Natural killer cell (primary cell): ENCODE data around the gene NEDD4. TPM values are rescaled to one million over a fixed set of nuclear protein-coding genes. Genes with fewer than 3 reads are reported as not detected.

Experiments
- ATAC-seq, 3 donors: fragments of 150-1000 bp in 2 of 3; fragments of 200-7000 bp in 1 of 3; cut with Tn5 transposase; 1 replicate in 1 of 3; 2 replicates in 2 of 3; pipeline ENCODE4 v1.10.0; 2021; ENCODE audit warnings: mild to moderate bottlenecking in 2 of 3, moderate library complexity in 2 of 3
- DNase-seq, 2 donors: peaks; one replicate each; pipeline versions ENCODE4 v3.0.0 to v3.0.0-alpha.2; 2013 to 2021; ENCODE audit warnings: mixed read lengths in 1 of 2
- H3K27ac ChIP-seq: one replicate; pipeline ENCODE4 v1.5.1; 2013; ENCODE audit warnings: mild to moderate bottlenecking, low read length
- H3K27me3 ChIP-seq: one replicate; pipeline ENCODE4 v1.6.1; 2013; ENCODE audit warnings: low read length; ENCODE audit not compliant: control insufficient read depth, insufficient read depth
- H3K36me3 ChIP-seq: one replicate; pipeline ENCODE4 v1.6.1; 2013; ENCODE audit warnings: low read length; ENCODE audit not compliant: control insufficient read depth, insufficient read depth
- H3K4me1 ChIP-seq: one replicate; pipeline ENCODE4 v1.6.1; 2013; ENCODE audit warnings: low read length; ENCODE audit not compliant: control insufficient read depth, insufficient read depth
- H3K4me3 ChIP-seq: one replicate; pipeline ENCODE4 v1.5.1; 2013; ENCODE audit warnings: low read length
- H3K9me3 ChIP-seq: one replicate; pipeline ENCODE4 v1.6.1; 2013; ENCODE audit warnings: low read length; ENCODE audit not compliant: control insufficient read depth, insufficient read depth
- H3K27ac Mint-ChIP-seq, 2 donors: one replicate each; pipeline ENCODE4 v1.8.0; 2022; ENCODE audit warnings: mild to moderate bottlenecking in 2 of 2, mixed read lengths in 2 of 2, moderate library complexity in 1 of 2
- H3K27me3 Mint-ChIP-seq, 2 donors: one replicate each; pipeline ENCODE4 v1.8.0; 2022; ENCODE audit warnings: low read depth in 2 of 2, mixed read lengths in 2 of 2
- H3K36me3 Mint-ChIP-seq: one replicate; pipeline ENCODE4 v1.8.0; 2022; ENCODE audit warnings: mixed read lengths
- H3K4me1 Mint-ChIP-seq, 2 donors: one replicate each; pipeline ENCODE4 v1.8.0; 2022; ENCODE audit warnings: mixed read lengths in 2 of 2
- H3K4me3 Mint-ChIP-seq: one replicate; pipeline ENCODE4 v1.8.0; 2022; ENCODE audit warnings: mild to moderate bottlenecking, moderate library complexity, mixed read lengths
- H3K9me3 Mint-ChIP-seq, 2 donors: one replicate each; pipeline ENCODE4 v1.8.0; 2022; ENCODE audit warnings: mixed read lengths in 2 of 2
- WGBS: methylation state at CpG from one replicate; pipeline ENCODE4 v1.1.7; 2013; ENCODE audit warnings: missing lambda C conversion rate; ENCODE audit not compliant: insufficient coverage; 5-methylcytosine and 5-hydroxymethylcytosine counted together
- intact Hi-C: fragments of 100-400 bp; cut with micrococcal nuclease; formaldehyde crosslinking; loops from one replicate; pipeline ENCODE4 v1.14.2; 2022
- total RNA-seq, 4 donors: library from RNA; stranded (reverse); fragments of 120-200 nt in 1 of 4; gene quantifications; one replicate each; pipeline versions ENCODE4 v1.2.3 to v1.2.4, GENCODE V29; 2013 to 2022
- TF ChIP-seq, protein P1 (sequence below): fragments of 200-600 bp; IDR thresholded peaks from one replicate; pipeline ENCODE4 v1.8.0; 2022; ENCODE audit warnings: antibody characterized with exemption

Gene NEDD4
- total RNA-seq, 3 donors from 2014 or later (not counting 1 experiment from before 2014, with no cell fraction given): 6.9 to 9.1 (median 7.8) TPM

DNA sequence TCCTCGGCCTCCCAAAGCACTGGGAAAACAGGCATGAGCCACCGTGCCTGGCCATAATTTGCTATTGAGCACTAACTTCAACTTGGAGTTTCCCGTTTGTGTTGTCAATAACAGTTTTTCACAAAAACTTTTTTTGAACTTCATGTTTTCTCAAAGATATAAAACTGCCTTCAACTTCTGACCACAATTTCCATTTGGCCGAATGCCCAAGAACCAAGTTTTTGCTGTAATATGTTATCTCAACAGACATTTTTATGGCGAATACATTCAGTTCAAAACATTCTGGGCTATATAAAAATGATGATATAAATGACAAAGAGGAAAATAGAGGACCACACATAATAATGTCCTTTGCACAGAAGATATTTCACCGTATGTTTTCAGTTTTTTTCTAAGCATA is 56.4 kb downstream of the NEDD4 start:
- 15% methylated on average over 4 of the region's 6 CpGs for WGBS
- peaks cover 0 to 5% of the 10 kb centered on the region in 2 donors for H3K9me3 Mint-ChIP-seq
- Histone ChIP-seq H3K27me3 (no peaks in the 10 kb centered on the region), H3K4me1 (no peaks in the 10 kb centered on the region), H3K9me3 (no peaks in the 10 kb centered on the region), H3K4me3 (no peak overlapping the region), H3K36me3 (no peaks in the 10 kb centered on the region), H3K27ac (no peak overlapping the region)
- no peaks in the 10 kb centered on the region for H3K27me3 Mint-ChIP-seq
- DNase-seq: peak in 1 of 2 donors; percentile 23
- no peak overlapping the region for H3K27ac Mint-ChIP-seq
- H3K4me3 Mint-ChIP-seq: no peak overlapping the region
- no peaks in the 10 kb centered on the region for H3K4me1 Mint-ChIP-seq
- no peak for ATAC-seq
- H3K36me3 Mint-ChIP-seq: peaks cover 7% of the 10 kb centered on the region
- intact Hi-C loops: no loop called here
- TF ChIP-seq, protein P1, sequence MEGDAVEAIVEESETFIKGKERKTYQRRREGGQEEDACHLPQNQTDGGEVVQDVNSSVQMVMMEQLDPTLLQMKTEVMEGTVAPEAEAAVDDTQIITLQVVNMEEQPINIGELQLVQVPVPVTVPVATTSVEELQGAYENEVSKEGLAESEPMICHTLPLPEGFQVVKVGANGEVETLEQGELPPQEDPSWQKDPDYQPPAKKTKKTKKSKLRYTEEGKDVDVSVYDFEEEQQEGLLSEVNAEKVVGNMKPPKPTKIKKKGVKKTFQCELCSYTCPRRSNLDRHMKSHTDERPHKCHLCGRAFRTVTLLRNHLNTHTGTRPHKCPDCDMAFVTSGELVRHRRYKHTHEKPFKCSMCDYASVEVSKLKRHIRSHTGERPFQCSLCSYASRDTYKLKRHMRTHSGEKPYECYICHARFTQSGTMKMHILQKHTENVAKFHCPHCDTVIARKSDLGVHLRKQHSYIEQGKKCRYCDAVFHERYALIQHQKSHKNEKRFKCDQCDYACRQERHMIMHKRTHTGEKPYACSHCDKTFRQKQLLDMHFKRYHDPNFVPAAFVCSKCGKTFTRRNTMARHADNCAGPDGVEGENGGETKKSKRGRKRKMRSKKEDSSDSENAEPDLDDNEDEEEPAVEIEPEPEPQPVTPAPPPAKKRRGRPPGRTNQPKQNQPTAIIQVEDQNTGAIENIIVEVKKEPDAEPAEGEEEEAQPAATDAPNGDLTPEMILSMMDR: no peak

GRCh38 chr15:55928955-55929354 is 64.5 kb downstream of the NEDD4 start:
- H3K36me3 Mint-ChIP-seq: no peaks in the 10 kb centered on the region
- Histone ChIP-seq H3K27ac (no peak overlapping the region), H3K27me3 (no peaks in the 10 kb centered on the region), H3K4me1 (no peaks in the 10 kb centered on the region), H3K36me3 (no peaks in the 10 kb centered on the region), H3K9me3 (no peaks in the 10 kb centered on the region), H3K4me3 (no peak overlapping the region)
- intact Hi-C loops: no loop called here
- ATAC-seq (no peak), DNase-seq (no peak)
- TF ChIP-seq, protein P1: no peak
- peaks cover 0 to 4% of the 10 kb centered on the region in 2 donors for H3K9me3 Mint-ChIP-seq
- 40% methylated on average over 1 of the region's 4 CpGs for WGBS
- H3K4me3 Mint-ChIP-seq: no peak overlapping the region
- no peak overlapping the region for H3K27ac Mint-ChIP-seq
- no peaks in the 10 kb centered on the region for H3K4me1 Mint-ChIP-seq
- no peaks in the 10 kb centered on the region for H3K27me3 Mint-ChIP-seq

- DNase-seq (no peak), ATAC-seq (no peak)
- H3K4me1 ChIP-seq: no peaks in the 10 kb centered on the region
- WGBS: 100% methylated on average over 3 of the region's 4 CpGs
- H3K9me3 Mint-ChIP-seq: no peaks in the 10 kb centered on the region
- TF ChIP-seq, protein P1: no peak
- no peak overlapping the region for H3K4me3 ChIP-seq
- no peaks in the 10 kb centered on the region for H3K27me3 ChIP-seq
- no peak overlapping the region for H3K27ac ChIP-seq
- no peak overlapping the region for H3K27ac Mint-ChIP-seq
- H3K9me3 ChIP-seq: no peaks in the 10 kb centered on the region
- intact Hi-C loops: no loop called here
- H3K27me3 Mint-ChIP-seq: no peaks in the 10 kb centered on the region
- no peaks in the 10 kb centered on the region for H3K36me3 ChIP-seq
- no peaks in the 10 kb centered on the region for H3K36me3 Mint-ChIP-seq
- no peak overlapping the region for H3K4me3 Mint-ChIP-seq
- no peaks in the 10 kb centered on the region for H3K4me1 Mint-ChIP-seq
Measured at GRCh38 chr15:55921744-55922143, 71.7 kb downstream of the NEDD4 start.

DNA sequence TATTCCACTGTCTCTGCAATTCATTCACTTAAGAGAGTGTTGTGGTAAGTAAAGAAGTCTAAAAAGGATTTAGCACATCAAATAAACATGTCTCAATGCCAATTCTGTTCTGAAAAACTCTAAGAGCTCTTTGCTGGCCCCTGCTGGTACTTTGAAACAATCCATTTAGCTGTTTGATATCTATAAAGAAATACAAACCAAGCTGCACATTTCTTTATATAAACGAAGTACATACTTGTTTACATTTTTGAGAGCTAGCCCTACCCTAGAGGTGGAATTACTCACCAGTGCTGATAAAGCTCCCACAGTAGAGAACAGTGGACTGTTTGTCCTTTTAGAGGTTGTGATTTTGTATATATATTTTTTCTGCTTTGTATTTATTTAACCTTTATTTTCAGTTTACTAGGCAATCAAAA is 75.5 kb downstream of the NEDD4 start:
- Mint-ChIP-seq H3K36me3 (no peaks in the 10 kb centered on the region), H3K4me1 (no peaks in the 10 kb centered on the region), H3K27ac (no peak overlapping the region), H3K4me3 (no peak overlapping the region), H3K27me3 (no peaks in the 10 kb centered on the region), H3K9me3 (no peaks in the 10 kb centered on the region)
- DNase-seq (peak in 1 of 2 donors; percentile 49), ATAC-seq (no peak)
- no peaks in the 10 kb centered on the region for H3K36me3 ChIP-seq
- no peak overlapping the region for H3K27ac ChIP-seq
- H3K27me3 ChIP-seq: no peaks in the 10 kb centered on the region
- WGBS: 0% methylated on average over 1 of the region's 1 CpG
- no peaks in the 10 kb centered on the region for H3K9me3 ChIP-seq
- TF ChIP-seq, protein P1: no peak
- intact Hi-C loops: no loop called here
- H3K4me1 ChIP-seq: no peaks in the 10 kb centered on the region
- H3K4me3 ChIP-seq: no peak overlapping the region
